Inferior parietal cortex (tissue), 1 donor: ENCODE data around the gene IGSF8.

Experiments used
- DNase-seq: peaks from one replicate; pipeline ENCODE4 v3.0.0-alpha.2; 2016; ENCODE audit errors: extremely low spot score

Gene IGSF8

GRCh38 chr1:160097911-160098851 lies at the start of gene IGSF8:
Gene IGSF8 (minus strand): TSS chr1:160098619. CDS start chr1:160098472, 147 bp downstream.
- no peak for DNase-seq

GRCh38 chr1:160148121-160148520 lies 49.7 kb upstream of the IGSF8 start:
- no peak for DNase-seq

GRCh38 chr1:160146107-160146506 lies 47.7 kb upstream of the IGSF8 start:
- DNase-seq, result no peak

GRCh38 chr1:160144921-160145320 lies 46.5 kb upstream of the IGSF8 start:
- DNase-seq, result no peak

GRCh38 chr1:160143695-160144094 lies 45.3 kb upstream of the IGSF8 start:
- no peak for DNase-seq

GRCh38 chr1:160139840-160140239 lies 41.4 kb upstream of the IGSF8 start:
- DNase-seq, result no peak

- DNase-seq, result no peak
These were observed 38.9 kb upstream of the IGSF8 start for GRCh38 chr1:160137216-160137862.

- DNase-seq, result no peak
These were observed 38.4 kb upstream of the IGSF8 start for GRCh38 chr1:160136926-160137200.

GRCh38 chr1:160136121-160136925 lies 37.9 kb upstream of the IGSF8 start:
- DNase-seq, result no peak

- DNase-seq, result no peak
These were observed 36.6 kb upstream of the IGSF8 start for GRCh38 chr1:160134791-160135572.

- DNase-seq, result no peak
These were observed 35.8 kb upstream of the IGSF8 start for GRCh38 chr1:160133990-160134770.

GRCh38 chr1:160131803-160132565 lies 33.6 kb upstream of the IGSF8 start:
- no peak for DNase-seq

GRCh38 chr1:160130939-160131338 lies 32.5 kb upstream of the IGSF8 start:
- no peak for DNase-seq

GRCh38 chr1:160130486-160130885 lies 32.1 kb upstream of the IGSF8 start:
- DNase-seq, result no peak

GRCh38 chr1:160129966-160130365 lies 31.5 kb upstream of the IGSF8 start:
- no peak for DNase-seq

- no peak for DNase-seq
These were observed 31.1 kb upstream of the IGSF8 start for GRCh38 chr1:160129558-160129957.

GRCh38 chr1:160129046-160129445 lies 30.6 kb upstream of the IGSF8 start:
- DNase-seq, result no peak

GRCh38 chr1:160128636-160129035 lies 30.2 kb upstream of the IGSF8 start:
- DNase-seq, result no peak

- no peak for DNase-seq
These were observed 29.6 kb upstream of the IGSF8 start for GRCh38 chr1:160127865-160128523.

- DNase-seq, result no peak
These were observed 29.0 kb upstream of the IGSF8 start for GRCh38 chr1:160127381-160127780.
